Liver (tissue), 3 donors: Measurements from ENCODE around the gene LTO1.

ENCODE experiments used
- JUND ChIP-seq, 2 donors: IDR thresholded peaks; 2 replicates each; pipeline ENCODE4 v1.6.1; 2016; ENCODE audit warnings: antibody characterized with exemption in 2 of 2
- MAX ChIP-seq: IDR thresholded peaks from 2 replicates; pipeline ENCODE4 v1.6.1; 2016; ENCODE audit warnings: antibody characterized with exemption
- RAD21 ChIP-seq, 2 donors: IDR thresholded peaks; 2 replicates each; pipeline ENCODE4 v1.6.1; 2016; ENCODE audit warnings: antibody characterized with exemption in 2 of 2, mild to moderate bottlenecking in 2 of 2
- YY1 ChIP-seq: IDR thresholded peaks from 2 replicates; pipeline ENCODE4 v1.6.1; 2016; ENCODE audit warnings: antibody characterized with exemption, mild to moderate bottlenecking
- TF ChIP-seq, protein P1 (sequence below): fragments of 150-350 bp; IDR thresholded peaks from 2 replicates; pipeline ENCODE4 v1.5.1; 2017; ENCODE audit warnings: improper control_type of control experiment, low read depth, low read length; ENCODE audit not compliant: missing input control
- TF ChIP-seq, protein P2 (sequence below): IDR thresholded peaks from 2 replicates; pipeline ENCODE4 v1.6.1; 2016; ENCODE audit warnings: antibody characterized with exemption, mild to moderate bottlenecking
- donor health status: healthy.
- donor health status: healthy.

DNA sequence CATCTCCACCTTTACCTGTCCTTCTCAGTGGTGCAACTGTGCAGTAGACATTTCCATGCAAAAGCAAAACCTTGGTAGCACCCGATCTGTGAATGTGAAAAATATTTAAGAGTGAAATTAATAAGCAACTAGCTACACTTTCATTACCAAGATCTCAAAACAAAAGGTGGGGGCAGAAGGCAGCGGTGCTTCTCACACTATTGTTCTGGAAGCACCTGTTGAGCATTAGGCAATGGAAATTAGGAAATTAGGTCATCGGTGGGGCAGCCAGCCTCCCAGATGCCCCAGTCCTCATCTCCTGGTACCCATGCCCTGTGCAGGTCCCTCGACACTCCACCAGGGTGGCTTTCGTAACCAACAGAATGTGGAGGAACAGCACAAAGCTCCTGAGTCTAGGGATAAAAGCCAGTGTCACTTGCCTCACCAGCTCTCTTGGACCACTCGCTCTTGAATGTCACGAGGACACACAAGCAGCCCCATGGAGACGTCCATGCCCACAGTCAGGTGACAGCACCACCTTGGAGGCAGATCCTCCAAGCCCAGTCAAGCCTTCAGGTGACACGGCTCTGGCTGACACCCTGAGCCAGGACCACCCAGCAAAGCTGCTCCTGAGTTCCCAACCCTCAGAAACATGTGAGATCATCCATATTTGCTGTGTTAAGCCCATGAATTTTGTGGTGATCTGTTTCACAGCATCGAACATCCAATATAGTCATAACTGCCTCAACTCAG is 3.3 kb downstream of the LTO1 start:
- TF ChIP-seq YY1 (no peak), JUND (IDR thresholded peaks at IDR 0.05) (no peak), RAD21 (IDR thresholded peaks at IDR 0.05) (no peak), MAX (no peak)
- TF ChIP-seq, protein P1, sequence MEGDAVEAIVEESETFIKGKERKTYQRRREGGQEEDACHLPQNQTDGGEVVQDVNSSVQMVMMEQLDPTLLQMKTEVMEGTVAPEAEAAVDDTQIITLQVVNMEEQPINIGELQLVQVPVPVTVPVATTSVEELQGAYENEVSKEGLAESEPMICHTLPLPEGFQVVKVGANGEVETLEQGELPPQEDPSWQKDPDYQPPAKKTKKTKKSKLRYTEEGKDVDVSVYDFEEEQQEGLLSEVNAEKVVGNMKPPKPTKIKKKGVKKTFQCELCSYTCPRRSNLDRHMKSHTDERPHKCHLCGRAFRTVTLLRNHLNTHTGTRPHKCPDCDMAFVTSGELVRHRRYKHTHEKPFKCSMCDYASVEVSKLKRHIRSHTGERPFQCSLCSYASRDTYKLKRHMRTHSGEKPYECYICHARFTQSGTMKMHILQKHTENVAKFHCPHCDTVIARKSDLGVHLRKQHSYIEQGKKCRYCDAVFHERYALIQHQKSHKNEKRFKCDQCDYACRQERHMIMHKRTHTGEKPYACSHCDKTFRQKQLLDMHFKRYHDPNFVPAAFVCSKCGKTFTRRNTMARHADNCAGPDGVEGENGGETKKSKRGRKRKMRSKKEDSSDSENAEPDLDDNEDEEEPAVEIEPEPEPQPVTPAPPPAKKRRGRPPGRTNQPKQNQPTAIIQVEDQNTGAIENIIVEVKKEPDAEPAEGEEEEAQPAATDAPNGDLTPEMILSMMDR = no peak
- TF ChIP-seq, protein P2, sequence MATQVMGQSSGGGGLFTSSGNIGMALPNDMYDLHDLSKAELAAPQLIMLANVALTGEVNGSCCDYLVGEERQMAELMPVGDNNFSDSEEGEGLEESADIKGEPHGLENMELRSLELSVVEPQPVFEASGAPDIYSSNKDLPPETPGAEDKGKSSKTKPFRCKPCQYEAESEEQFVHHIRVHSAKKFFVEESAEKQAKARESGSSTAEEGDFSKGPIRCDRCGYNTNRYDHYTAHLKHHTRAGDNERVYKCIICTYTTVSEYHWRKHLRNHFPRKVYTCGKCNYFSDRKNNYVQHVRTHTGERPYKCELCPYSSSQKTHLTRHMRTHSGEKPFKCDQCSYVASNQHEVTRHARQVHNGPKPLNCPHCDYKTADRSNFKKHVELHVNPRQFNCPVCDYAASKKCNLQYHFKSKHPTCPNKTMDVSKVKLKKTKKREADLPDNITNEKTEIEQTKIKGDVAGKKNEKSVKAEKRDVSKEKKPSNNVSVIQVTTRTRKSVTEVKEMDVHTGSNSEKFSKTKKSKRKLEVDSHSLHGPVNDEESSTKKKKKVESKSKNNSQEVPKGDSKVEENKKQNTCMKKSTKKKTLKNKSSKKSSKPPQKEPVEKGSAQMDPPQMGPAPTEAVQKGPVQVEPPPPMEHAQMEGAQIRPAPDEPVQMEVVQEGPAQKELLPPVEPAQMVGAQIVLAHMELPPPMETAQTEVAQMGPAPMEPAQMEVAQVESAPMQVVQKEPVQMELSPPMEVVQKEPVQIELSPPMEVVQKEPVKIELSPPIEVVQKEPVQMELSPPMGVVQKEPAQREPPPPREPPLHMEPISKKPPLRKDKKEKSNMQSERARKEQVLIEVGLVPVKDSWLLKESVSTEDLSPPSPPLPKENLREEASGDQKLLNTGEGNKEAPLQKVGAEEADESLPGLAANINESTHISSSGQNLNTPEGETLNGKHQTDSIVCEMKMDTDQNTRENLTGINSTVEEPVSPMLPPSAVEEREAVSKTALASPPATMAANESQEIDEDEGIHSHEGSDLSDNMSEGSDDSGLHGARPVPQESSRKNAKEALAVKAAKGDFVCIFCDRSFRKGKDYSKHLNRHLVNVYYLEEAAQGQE = no peak
